K562 (cell line): ENCODE results near the gene RBMS3.

Experiments
- CEBPB ChIP-seq: fragments of 450-650 bp; IDR thresholded peaks from 2 replicates; pipeline ENCODE4 v1.6.1; 2016; ENCODE audit warnings: missing genetic modification characterization, missing compliant biosample characterization
- CTCF ChIP-seq, 3 experiments: IDR thresholded peaks in 2 of 3; conservative IDR thresholded peaks in 1 of 3; 2 replicates each; pipeline ENCODE4 v1.5.1; 2011 to 2012; ENCODE audit warnings: low read length in 3 of 3, mild to moderate bottlenecking in 3 of 3, control low read depth in 2 of 3, improper control_type of control experiment in 1 of 3, inconsistent platforms in 1 of 3, low read depth in 1 of 3, mixed read lengths in 1 of 3, moderate library complexity in 1 of 3; ENCODE audit not compliant: insufficient read depth in 2 of 3
- EP300 ChIP-seq: IDR thresholded peaks from 2 replicates; pipeline ENCODE4 v1.6.1; 2012; ENCODE audit warnings: low read length, improper control_type of control experiment
- FOXJ3 ChIP-seq: sonication (generic); formaldehyde crosslinking; IDR thresholded peaks from 2 replicates; pipeline ENCODE4 v1.4.0; 2020; ENCODE audit warnings: mild to moderate bottlenecking, missing genetic modification reagents
- GABPB1 ChIP-seq: sonication (generic); formaldehyde crosslinking; IDR thresholded peaks from 2 replicates; pipeline ENCODE4 v1.8.0; 2022; ENCODE audit warnings: mild to moderate bottlenecking, missing genetic modification reagents
- JUND ChIP-seq, 2 experiments: IDR thresholded peaks; 2 replicates in 1 of 2; 3 replicates in 1 of 2; pipeline ENCODE4 v1.6.1; 2011; ENCODE audit warnings: borderline replicate concordance in 2 of 2, low read depth in 2 of 2, low read length in 2 of 2, improper control_type of control experiment in 1 of 2, missing biosample characterization in 1 of 2, missing genetic modification characterization in 1 of 2, missing genetic modification reagents in 1 of 2
- LEF1 ChIP-seq: fragments of 450-650 bp; IDR thresholded peaks from 2 replicates; pipeline ENCODE4 v1.6.1; 2016; ENCODE audit warnings: mild to moderate bottlenecking
- MAX ChIP-seq: sonication (generic); formaldehyde crosslinking; IDR thresholded peaks from 2 replicates; pipeline ENCODE4 v1.9.0; 2022; ENCODE audit warnings: mild to moderate bottlenecking, missing genetic modification reagents
- NFRKB ChIP-seq: fragments of 450-650 bp; IDR thresholded peaks from 2 replicates; pipeline ENCODE4 v1.6.1; 2016; ENCODE audit warnings: low read depth
- PML ChIP-seq: IDR thresholded peaks from 2 replicates; pipeline ENCODE4 v1.6.1; 2012; ENCODE audit warnings: low read length, inconsistent platforms
- POLR2A ChIP-seq: fragments of 450-650 bp; conservative IDR thresholded peaks from 2 replicates; pipeline ENCODE4 v1.6.1; 2016
- REST ChIP-seq, 2 experiments: fragments of 450-650 bp; formaldehyde crosslinking in 1 of 2; IDR thresholded peaks; 2 replicates each; pipeline versions ENCODE4 v1.4.0 to v1.6.1; 2014 to 2020; ENCODE audit warnings: mild to moderate bottlenecking in 2 of 2, borderline replicate concordance in 1 of 2, low read depth in 1 of 2
- ZFP91 ChIP-seq: sonication (generic); formaldehyde crosslinking; IDR thresholded peaks from 2 replicates; pipeline ENCODE4 v1.8.0; 2022; ENCODE audit warnings: mild to moderate bottlenecking, missing genetic modification reagents
- ZNF830 ChIP-seq: fragments of 250-450 bp; sonication (Bioruptor Pico); IDR thresholded peaks from 2 replicates; pipeline ENCODE4 v1.5.0; 2021; ENCODE audit warnings: mild to moderate bottlenecking

GRCh38 chr3:29454161-29454611 lies 173.3 kb downstream of the RBMS3 start:
- TF ChIP-seq PML: no peak
- no peak for TF ChIP-seq CTCF (IDR thresholded peaks at IDR 0.05 in 2 of 3, conservative IDR thresholded peaks at IDR 0.05 in 1 of 3; ENCODE audit: insufficient read depth in 2 of 3, low read depth in 1 of 3, low read length in 3 of 3)
- TF ChIP-seq POLR2A: no peak
- TF ChIP-seq ZFP91 (CRISPR knock-in tag): no peak
- TF ChIP-seq LEF1: no peak
- TF ChIP-seq JUND (IDR thresholded peaks at IDR 0.05; ENCODE audit: borderline replicate concordance, low read depth, low read length): no peak
- no peak for TF ChIP-seq JUND (tag; IDR thresholded peaks at IDR 0.05; ENCODE audit: borderline replicate concordance, low read depth, low read length)
- TF ChIP-seq EP300: no peak
- TF ChIP-seq NFRKB: no peak
- no peak for TF ChIP-seq FOXJ3 (CRISPR knock-in tag)
- no peak for TF ChIP-seq ZNF830 (CRISPR knock-in tag)
- TF ChIP-seq REST (IDR thresholded peaks at IDR 0.05; ENCODE audit: borderline replicate concordance): no peak
- TF ChIP-seq REST (CRISPR knock-in tag; IDR thresholded peaks at IDR 0.05; ENCODE audit: low read depth): no peak
- TF ChIP-seq CEBPB: no peak
- no peak for TF ChIP-seq GABPB1
- no peak for TF ChIP-seq MAX (CRISPR knock-in tag)
